ENCODE measurements around the gene ITPR1.

Gene ITPR1

DNA sequence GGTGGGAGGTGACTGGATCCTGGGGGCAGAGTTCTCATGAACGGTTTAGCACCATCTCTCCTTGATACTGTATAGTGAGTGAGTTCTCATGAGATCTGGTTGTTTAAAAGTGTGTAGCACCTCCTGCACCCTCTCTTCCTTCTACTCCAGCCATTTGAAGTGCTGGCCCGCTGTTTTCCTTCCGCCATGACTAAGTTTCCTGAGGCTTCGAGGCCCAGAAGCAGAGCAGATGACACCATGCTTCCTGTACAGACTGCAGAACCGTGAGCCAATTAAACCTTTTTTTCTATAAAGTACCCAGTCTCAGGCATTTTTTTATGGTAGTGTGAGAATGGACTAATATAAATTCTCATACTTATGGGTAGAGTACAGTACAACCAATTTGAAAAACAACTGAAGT is 362.5 kb downstream of the ITPR1 start:
- no peak for DNase-seq (ENCODE audit: low read depth)

DNA sequence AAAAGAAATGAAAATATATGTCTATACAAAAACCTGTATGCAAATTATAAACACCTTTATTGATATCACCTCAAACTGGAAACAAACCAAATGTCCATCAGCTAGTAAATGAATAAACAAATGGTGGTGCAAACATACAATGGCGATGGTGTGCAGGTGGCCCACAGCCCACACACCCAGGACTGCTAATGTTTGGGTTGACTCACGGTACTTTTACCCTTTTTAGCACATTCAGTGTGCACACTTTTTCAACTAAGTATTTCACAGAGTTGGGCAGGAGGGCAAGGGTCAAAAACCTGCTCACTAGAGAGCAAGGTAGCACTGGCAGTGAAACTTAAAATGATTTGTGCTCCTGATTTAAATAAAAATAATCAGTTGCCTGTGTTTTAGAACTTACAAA is 363.0 kb downstream of the ITPR1 start:
- DNase-seq (ENCODE audit: low read depth): no peak

GRCh38 chr3:4856564-4856963 is 363.4 kb downstream of the ITPR1 start:
- DNase-seq (ENCODE audit: low read depth): no peak

DNA sequence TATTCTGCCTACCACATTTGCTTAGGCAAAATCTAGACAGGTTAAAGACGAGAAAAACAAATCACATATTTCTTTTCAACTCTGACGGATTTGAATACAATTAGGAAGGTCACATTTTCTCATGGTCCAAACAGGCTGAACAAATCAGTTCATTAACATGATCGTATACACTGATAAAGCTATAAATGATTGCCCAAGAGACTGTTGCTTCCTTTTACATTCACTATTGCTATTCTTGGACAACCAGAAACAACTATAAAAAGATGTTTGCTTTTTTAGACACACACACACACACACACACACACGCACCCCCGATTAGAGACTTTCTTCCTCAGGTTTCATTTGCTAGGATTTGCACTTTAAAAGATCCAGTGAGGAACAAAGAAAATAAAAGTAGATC is 363.8 kb downstream of the ITPR1 start:
- no peak for DNase-seq (ENCODE audit: low read depth)

DNA sequence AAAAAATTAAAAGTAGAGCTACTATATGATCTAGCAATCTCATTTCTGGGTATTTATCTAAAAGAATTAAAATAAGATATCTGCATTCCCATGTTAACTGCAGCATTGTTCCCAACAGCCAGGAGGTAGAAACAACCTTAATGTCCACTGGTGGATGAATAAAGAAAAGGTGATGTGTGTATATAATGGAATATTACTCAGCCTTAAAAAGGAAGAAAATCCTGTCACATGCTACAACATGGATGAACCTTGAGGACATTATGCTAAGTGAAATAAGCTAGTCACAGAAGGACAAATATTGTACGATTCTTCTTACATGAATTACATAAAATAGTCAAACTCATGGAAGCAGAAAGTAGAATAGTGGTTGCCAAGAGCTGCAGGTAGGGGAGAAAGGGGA is 366.6 kb downstream of the ITPR1 start:
- no peak for DNase-seq (ENCODE audit: low read depth)

DNA sequence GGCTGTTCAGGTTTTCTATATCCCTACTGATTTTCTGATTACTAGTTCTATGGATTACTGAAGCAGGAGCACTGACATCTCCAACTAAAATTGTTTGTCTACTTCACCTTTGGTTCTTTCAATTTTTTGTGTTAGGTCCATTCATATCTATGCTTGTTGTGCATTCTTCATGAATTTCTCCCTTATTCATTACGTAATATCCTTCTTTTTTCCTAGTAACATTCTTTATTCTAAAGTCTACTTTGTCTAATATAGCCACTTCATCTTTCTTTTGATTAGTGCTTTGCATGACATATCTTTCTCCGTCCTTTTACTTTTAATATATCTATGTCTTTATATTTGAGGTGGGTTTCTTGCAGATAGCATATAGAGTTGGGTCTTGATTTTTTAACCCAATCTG is 369.8 kb downstream of the ITPR1 start:
- DNase-seq (ENCODE audit: low read depth): no peak

GRCh38 chr3:4864503-4864902 is 371.4 kb downstream of the ITPR1 start:
- no peak for DNase-seq (ENCODE audit: low read depth)

GRCh38 chr3:4865714-4866113 is 372.6 kb downstream of the ITPR1 start:
- no peak for DNase-seq (ENCODE audit: low read depth)

- no peak for DNase-seq (ENCODE audit: low read depth)
Measured at GRCh38 chr3:4866866-4867265, 373.7 kb downstream of the ITPR1 start.

DNA sequence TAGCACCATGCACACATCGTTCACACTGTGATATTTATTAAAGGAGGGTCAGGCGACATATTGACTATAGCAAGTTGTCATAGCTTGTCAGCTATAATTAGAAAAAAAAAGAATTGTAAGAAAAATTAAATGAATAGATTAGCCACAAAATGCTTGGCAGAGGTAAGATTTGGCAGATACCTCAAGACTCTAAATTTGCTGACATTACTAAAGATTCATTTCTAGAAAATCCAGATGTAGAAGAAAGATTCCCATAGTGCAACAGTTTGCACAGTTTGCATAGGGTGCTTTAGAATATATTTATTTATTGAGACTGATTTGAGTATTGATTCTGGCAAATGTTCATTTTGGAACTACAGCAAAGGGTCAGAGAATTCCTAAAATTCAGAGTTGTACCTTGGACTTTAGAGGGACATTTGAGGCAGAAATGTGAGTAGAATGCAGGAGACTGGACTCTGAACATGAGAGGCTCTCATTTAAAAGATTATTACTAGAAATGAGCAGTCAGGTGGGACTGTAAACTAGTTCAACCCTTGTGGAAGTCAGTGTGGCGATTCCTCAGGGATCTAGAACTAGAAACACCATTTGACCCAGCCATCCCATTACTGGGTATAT is 384.1 kb downstream of the ITPR1 start:
- DNase-seq (ENCODE audit: low read depth): no peak

DNA sequence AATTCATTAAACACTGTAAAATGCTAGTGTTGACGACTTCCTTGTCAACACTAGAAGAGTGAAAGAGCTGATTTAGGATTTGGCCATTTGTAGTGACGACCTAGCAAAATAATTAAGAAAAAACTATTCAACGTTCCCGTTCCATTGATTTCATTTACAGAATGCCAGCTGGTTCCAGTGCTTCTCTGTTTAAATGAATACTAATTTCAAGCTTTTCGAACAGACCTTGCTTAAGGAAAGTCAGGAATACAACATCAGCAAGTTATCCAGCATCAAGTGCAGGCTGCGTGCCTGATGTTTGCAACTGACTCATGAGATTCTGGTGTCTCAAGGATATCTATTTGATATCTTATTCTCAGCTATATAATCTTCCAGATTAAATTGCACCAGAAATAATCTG is 387.7 kb downstream of the ITPR1 start:
- DNase-seq (ENCODE audit: low read depth): no peak

DNA sequence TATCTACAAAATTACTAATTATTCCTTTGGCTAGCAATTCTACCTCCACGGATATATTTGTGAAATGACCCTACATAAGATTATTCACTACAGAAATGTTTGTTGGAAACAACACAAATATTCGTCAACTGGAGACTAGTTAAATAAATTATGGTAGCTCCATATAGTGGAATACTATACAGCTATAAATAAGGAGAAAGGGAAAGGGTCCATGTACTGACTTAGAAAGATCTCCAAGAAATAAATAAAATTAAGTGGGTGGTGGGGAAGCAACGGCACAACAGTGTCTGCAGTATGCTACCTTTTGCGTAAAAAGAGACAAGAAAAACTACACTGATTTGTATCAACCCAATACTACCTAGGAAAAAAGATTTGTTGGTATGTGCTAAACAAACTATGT is 389.4 kb downstream of the ITPR1 start:
- DNase-seq (ENCODE audit: low read depth): no peak

- no peak for DNase-seq (ENCODE audit: low read depth)
Measured at GRCh38 chr3:4883011-4883410, 389.9 kb downstream of the ITPR1 start.

- no peak for DNase-seq (ENCODE audit: low read depth)
Measured at GRCh38 chr3:4884888-4885287, 391.7 kb downstream of the ITPR1 start.

DNA sequence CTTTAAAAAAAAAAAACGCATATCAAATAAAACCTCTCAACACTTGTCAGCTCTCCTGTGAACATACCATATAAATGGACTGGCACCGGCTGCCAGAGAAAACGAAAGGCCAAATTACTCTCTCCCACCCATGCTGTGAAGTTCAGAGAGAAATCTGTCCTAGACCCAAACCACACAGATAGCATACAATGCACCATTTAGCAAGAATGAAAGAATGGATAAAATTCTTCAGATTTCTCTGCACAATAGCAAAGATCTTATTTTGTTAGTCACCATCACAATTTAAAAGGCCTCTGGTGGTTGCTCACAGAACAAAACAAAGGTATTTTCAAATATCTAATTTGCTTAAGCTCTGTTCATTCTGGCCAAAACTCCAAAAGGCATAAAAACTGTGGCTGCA is 392.2 kb downstream of the ITPR1 start:
- DNase-seq (ENCODE audit: low read depth): no peak

DNA sequence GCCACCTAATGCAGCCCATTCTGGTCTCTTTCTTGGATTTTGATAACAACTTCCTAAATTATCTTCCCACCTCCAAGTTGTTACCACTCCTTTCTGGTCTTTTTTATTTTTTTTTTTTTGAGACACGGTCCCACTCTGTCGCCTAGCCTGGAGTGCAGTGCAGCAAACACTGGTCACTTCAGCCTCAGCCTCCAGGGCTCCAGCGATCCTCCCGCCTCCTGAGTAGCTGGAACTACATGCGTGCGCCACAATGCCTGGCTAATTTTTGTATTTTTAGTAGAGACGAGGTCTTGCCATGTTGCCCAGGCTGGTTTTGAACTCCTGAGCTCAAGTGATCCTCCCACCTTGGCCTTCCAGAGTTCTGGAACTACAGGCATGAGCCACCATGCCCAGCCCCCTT is 393.3 kb downstream of the ITPR1 start:
- no peak for DNase-seq (ENCODE audit: low read depth)

GRCh38 chr3:4887177-4887576 is 394.0 kb downstream of the ITPR1 start:
- DNase-seq (ENCODE audit: low read depth): no peak

- DNase-seq (ENCODE audit: low read depth): no peak
Measured at GRCh38 chr3:4888913-4889846, 396.0 kb downstream of the ITPR1 start.

DNA sequence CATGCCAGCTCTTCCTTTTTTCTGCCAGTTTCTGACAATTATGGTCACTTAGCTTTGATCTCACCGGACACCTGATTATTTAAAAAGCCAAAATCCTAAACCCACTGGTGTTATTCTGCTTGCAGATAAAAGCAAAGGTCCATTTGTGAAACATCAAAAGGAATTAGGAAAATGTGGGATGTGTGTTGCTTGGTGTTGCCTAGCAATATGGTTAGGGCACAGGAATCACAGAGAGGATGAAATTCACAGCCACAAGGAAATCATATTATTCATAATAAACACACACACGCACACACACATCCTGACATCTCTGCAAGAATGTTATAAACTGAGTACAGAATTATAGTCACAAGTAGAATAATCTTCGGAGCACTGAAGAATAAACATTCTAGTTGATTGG is 396.7 kb downstream of the ITPR1 start:
- DNase-seq (ENCODE audit: low read depth): no peak

DNA sequence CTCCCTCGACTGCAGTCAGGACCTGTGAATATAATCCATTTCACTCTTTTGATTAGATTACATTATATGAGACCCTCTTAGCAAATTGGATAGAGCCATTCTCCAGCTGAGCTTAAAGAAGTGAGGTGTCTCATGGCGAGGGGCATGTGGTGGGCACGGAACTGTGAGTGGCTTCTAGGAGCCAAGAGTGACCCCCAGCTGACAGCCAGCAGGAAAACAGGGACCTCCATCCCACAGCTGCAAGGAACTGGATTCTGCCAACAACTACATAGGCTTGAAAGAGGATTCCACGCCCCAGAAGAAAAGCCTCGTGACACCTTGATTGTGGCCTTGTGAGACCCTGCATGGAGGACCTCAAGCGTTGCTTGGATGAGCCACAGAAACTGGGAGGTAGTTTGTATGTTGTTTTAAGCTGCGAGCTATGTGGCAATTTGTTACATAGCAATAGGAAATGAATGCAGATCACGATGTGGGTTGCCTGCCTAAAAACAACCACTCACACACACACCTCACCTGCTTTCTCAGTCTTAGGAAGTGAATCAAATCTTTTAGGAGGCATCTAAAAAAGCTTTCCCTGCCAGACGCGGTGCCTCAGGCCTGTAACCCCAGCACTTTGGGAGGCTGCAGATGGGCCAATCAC is 401.9 kb downstream of the ITPR1 start:
- DNase-seq (ENCODE audit: low read depth): no peak

- no peak for DNase-seq (ENCODE audit: low read depth)
Measured at GRCh38 chr3:4895838-4896237, 402.7 kb downstream of the ITPR1 start.
